ENCODE measurements around the gene UNC13A.

DNA sequence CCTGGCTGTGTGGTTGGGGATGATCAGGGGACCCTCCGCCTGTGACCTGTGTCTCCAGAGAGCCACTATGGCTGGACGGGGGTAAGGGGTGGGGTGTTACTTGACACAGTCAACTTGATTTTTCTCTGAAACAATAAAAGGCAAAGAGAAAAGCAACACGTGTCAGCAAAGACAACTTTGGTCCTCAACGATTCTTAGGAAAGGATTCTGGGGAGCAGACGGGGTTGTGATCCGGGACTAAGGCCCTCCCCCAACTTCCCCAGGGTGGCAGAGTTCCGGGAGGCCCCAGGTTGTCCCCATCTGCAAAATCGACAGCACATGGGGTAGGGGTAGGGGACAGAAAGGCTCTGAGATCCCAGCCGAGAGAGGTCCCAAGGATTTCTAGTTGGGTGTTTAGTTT, 86.5 kb downstream of the UNC13A start:
- TF ChIP-seq, protein P1, sequence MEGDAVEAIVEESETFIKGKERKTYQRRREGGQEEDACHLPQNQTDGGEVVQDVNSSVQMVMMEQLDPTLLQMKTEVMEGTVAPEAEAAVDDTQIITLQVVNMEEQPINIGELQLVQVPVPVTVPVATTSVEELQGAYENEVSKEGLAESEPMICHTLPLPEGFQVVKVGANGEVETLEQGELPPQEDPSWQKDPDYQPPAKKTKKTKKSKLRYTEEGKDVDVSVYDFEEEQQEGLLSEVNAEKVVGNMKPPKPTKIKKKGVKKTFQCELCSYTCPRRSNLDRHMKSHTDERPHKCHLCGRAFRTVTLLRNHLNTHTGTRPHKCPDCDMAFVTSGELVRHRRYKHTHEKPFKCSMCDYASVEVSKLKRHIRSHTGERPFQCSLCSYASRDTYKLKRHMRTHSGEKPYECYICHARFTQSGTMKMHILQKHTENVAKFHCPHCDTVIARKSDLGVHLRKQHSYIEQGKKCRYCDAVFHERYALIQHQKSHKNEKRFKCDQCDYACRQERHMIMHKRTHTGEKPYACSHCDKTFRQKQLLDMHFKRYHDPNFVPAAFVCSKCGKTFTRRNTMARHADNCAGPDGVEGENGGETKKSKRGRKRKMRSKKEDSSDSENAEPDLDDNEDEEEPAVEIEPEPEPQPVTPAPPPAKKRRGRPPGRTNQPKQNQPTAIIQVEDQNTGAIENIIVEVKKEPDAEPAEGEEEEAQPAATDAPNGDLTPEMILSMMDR (IDR thresholded peaks at IDR 0.05), result no peak
- no peak for TF ChIP-seq POLR2A (IDR thresholded peaks at IDR 0.05)
